MV-4-11 (cell line): ENCODE data around the gene MELTF.

Experiments
- DNase-seq: peaks from one replicate; lab custom pipeline; 2025; lab: John Stamatoyannopoulos, UW

The MELTF gene

GRCh38 chr3:196994056-196994455 is 35.6 kb downstream of the MELTF start:
- DNase-seq, result no peak

- DNase-seq, result no peak
These were observed 37.1 kb downstream of the MELTF start for GRCh38 chr3:196992461-196993065.

DNA sequence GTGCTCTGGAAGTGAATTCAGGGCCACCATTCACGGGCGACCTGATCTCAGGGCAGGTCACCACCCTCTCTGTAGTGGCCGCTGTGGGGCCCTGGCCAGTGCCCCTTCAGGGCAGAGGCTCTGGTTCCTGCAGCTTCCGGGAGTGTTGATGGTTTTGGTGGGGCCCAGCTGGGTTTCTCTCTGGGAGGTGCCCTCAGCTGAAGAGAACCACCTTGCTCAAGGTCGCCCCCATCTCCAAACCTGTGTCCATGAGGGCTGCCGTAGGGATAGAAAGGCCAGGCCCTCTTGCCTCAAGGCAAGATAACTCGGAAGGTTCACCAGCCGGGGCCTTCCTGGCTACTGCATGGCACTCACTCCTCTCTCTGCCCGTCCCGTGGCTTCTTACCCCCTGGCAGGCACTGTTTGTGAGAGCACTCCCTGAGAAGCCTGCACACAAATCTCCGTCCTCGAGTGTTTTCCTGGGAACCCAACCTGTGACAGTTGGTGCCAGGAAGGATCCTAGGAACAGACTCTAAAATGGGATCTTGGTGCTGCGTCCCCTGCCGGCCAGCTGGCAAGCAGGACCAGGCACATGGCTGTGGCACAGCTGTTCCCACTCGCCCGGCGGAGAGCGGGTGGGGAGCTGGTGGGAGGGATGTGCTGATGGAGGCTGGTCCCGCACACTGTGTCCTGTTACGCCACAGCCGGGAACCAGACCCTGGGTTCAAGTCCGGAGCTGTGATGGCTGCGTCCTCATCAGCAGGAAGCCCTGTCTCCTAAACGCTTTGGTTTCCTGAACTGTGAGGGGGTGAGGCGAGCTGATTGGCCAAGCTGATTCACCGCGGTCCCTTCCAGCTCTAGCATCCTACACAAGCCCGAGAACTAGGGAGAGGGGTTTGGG is 37.8 kb downstream of the MELTF start:
- DNase-seq, result no peak

- DNase-seq, result no peak
These were observed 39.0 kb downstream of the MELTF start for GRCh38 chr3:196990601-196991007.

GRCh38 chr3:196989721-196990262 is 39.8 kb downstream of the MELTF start:
- DNase-seq, result no peak

DNA sequence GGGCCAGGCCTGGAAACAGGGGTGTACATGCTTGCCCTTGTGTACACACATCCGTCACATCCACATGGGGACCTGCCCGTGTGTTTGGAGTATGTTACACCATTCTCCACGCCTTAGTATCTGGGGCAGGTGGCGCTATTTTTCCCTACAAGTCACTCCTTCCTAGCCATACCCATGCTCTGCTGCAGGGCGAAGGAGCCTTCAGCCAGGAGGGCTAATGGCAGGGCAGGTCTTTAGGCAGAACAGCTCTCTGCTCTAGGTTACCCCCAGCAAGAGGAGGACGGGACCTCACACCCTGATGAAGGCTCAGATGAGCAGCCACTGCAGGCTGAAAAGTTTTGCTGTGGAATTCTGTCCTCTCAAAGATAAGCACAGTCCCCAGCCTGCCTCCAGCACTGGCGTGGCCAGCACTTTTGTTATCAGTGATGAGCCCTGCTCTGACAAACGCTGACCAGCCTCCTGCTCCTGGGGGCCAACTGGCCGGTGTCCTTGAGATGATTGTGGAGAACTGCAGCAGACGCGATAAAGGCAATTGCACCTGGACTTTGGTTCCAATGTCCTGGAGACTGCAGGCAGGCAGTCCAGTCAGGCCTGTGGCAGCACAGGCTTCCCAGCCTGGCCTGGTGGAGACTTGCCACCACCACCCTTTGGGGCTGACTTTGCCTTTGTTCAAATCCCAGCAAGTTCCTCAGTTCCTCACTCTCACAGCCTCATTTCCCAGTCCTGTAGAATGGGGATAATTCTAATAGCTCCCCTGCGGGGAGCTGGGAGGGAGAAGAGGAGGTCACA is 41.2 kb downstream of the MELTF start:
- no peak for DNase-seq

GRCh38 chr3:196987022-196987421 is 42.6 kb downstream of the MELTF start:
- no peak for DNase-seq

DNA sequence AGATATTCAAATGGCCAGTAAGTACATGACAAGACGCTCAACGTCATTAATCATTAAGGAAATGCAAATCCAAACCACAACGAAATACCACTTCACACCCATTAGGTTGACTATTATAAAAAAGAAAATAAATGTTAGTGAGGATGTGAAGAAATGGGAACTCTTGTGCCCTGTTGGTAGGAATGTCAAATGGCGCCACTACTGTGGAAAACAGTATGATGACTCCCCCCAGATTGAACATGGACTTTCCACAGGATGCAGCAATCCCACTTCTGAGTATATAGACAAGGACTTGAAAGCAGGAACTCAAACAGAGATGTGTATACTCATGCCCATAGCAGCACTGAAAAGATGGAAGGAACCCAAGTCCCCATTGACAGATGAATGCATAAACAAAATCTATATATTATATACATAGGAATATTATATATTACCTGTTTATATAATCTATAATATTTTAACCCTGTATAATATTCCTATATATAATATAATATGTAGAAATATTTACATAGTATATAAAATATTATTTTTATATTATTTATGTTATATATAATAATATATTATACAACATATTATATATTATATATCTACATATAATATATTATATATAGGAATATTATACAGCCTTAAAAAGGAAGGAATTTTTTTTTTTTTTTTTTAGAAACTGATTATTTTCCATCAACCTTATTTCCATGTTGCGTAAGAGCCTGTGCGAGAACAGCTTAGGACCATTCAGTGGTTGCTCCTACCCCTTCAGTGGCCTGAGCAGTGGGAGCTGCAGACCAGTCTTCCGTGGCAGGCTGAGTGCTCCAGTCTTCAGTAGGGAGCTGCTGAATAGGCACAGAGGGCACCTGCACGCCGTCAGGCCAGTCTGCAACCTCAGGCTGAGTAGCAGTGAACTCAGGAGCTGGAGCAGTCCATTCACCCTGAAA is 43.4 kb downstream of the MELTF start:
- no peak for DNase-seq

DNA sequence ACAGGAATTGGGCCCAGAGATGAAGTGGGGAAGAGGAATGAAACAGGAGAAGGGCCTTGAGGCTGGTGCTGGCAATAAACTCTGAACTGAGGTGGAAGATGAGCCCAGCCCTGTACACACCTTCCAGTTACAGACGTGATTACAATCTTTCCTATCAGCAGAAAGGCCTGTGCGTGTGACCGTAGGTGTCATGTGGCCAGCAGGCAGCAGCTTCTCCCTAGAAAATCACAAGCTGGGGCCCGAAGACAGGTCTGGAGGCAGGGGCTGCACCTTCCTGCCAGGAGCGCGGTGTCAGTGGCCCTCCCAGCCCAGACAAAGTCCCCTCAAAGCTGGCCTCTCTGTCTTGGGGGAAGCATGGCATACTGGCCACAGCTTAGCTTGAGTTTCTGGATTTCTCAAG is 44.3 kb downstream of the MELTF start:
- no peak for DNase-seq

- DNase-seq, result no peak
These were observed 46.4 kb downstream of the MELTF start for GRCh38 chr3:196983186-196983585.

DNA sequence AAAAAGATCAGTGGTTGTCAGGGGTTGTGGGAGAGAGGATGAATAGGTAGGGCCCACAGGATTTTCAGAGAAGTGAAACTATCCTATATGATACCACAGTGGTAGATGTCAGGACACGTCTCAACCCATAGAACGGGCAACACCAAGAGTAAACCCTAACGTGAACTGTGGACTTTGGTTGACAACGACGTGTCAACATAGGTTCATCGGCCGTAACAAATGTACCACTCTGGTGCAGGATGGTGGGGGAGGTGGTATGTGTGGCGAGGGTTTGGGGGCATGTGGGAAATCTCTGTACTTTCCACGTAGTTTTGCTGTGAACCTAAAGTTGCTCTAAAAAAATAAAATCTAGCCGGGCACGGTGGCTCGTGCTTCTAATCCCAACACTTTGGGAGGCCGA is 48.0 kb downstream of the MELTF start:
- peak; percentile 31 for DNase-seq

DNA sequence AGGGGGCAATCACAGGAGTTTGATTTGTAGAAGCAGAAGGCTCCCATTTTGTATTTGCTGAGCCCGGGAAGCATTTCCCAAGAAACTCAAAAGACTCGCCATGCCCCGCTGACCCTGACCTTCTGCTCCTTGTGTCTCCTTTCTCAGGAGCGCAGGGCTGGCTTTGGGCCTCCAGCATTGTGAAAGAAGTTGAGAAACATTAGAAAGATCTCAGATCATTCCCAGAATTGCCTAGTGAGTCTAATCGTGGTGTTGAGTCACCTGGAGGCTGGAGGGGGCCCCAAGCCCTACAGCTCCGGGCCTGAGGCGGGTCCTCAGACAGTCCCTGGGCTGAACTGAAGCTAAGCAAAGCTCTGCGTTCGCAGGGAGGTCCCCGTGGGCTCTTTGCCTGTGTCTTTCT is 50.1 kb downstream of the MELTF start:
- peak; percentile 16 for DNase-seq

GRCh38 chr3:196976941-196977340 is 52.7 kb downstream of the MELTF start:
- no peak for DNase-seq

GRCh38 chr3:196975349-196975748 is 54.3 kb downstream of the MELTF start:
- no peak for DNase-seq

GRCh38 chr3:196974661-196975060 is 55.0 kb downstream of the MELTF start:
- DNase-seq, result no peak

- DNase-seq, result no peak
These were observed 58.4 kb downstream of the MELTF start for GRCh38 chr3:196971094-196971698.

DNA sequence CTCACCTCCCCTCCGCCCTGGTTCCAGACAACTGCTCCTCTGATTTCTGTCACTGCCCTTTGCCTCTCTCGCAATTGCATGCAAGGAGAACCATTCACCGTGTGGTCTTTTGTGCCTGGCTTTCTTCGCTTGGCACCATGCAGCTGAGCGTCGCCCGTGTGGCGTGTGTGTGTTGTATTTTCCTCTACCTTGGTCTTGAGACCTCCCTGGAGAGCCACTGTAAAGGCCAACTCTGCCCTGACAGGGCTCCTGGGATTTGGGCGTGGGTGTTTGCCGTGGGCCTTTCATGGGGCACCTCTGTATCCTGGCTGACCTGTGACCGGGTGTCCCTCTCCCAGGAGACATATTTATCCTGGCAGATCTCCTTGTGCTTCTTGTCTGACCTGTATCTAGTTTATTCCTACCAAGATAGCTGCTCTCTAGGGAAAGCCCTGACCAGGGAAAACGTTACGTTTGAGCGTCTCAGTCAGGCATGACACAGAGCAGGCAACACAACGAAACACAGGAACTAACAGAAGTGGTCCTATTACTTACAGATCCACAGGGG is 59.0 kb downstream of the MELTF start:
- DNase-seq, result no peak

- peak; percentile 36 for DNase-seq
These were observed 59.7 kb downstream of the MELTF start for GRCh38 chr3:196969660-196970546.

DNA sequence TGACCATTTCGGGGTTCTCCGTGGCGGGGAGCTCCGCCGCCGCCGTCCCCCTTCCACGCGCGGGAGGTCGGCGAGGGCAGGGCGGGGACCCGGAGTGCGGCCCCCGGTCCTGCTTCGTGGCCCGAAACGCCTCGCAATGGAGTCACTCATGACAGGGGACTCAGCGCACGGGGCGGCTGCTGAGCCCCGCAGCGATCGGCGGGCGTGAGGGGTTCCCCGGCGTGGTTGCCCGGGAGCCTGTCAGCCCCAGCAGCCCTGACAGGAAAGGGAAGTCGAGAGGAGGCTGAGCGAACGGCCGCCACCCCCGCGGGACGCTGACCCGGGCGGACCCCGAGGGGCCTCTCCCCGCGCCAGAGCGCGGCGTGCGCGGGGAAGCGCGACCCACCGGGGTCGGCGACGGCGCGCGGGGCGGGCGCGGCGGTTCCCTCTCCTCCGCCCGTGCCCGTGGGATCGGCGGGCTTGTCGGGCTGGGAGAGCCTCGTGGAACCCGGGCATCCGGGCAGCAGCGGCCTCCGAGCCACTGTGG is 60.4 kb downstream of the MELTF start:
- DNase-seq, result peak; percentile 38
